Measurements from ENCODE around the gene ERBB4. TPM values are rescaled to one million over a fixed set of nuclear protein-coding genes. Genes with fewer than 3 reads are reported as not detected.

ERBB4 gene
- total RNA-seq, 1 donor from 2014 or later, result not detected

- Mint-ChIP-seq H3K4me1 (ENCODE audit: low read depth) (no peaks in the 10 kb centered on the region), H3K36me3 (ENCODE audit: low read depth) (no peaks in the 10 kb centered on the region), H3K27me3 (ENCODE audit: insufficient read depth) (no peaks in the 10 kb centered on the region), H3K9me3 (no peaks in the 10 kb centered on the region), H3K27ac (no peak overlapping the region), H3K4me3 (no peak overlapping the region)
- intact Hi-C loops (cut with micrococcal nuclease), result no loop called here
- DNase-seq (ENCODE audit: low spot score), result no peak
Measured at GRCh38 chr2:211931314-211931713, 607.3 kb downstream of the ERBB4 start.

- intact Hi-C loops (cut with micrococcal nuclease), result no loop called here
- no peak for DNase-seq (ENCODE audit: low spot score)
- H3K36me3 Mint-ChIP-seq (ENCODE audit: low read depth), result no peaks in the 10 kb centered on the region
- no peak overlapping the region for H3K4me3 Mint-ChIP-seq
- no peaks in the 10 kb centered on the region for H3K4me1 Mint-ChIP-seq (ENCODE audit: low read depth)
- H3K27ac Mint-ChIP-seq, result no peak overlapping the region
- no peaks in the 10 kb centered on the region for H3K27me3 Mint-ChIP-seq (ENCODE audit: insufficient read depth)
- H3K9me3 Mint-ChIP-seq, result no peaks in the 10 kb centered on the region
Measured at GRCh38 chr2:211930331-211930730, 608.3 kb downstream of the ERBB4 start.

GRCh38 chr2:211928201-211928600 lies 610.4 kb downstream of the ERBB4 start:
- DNase-seq (ENCODE audit: low spot score), result no peak
- H3K27me3 Mint-ChIP-seq (ENCODE audit: insufficient read depth), result no peaks in the 10 kb centered on the region
- H3K4me1 Mint-ChIP-seq (ENCODE audit: low read depth), result no peaks in the 10 kb centered on the region
- H3K4me3 Mint-ChIP-seq, result no peak overlapping the region
- intact Hi-C loops (cut with micrococcal nuclease), result no loop called here
- H3K9me3 Mint-ChIP-seq, result no peaks in the 10 kb centered on the region
- H3K27ac Mint-ChIP-seq, result no peak overlapping the region
- no peaks in the 10 kb centered on the region for H3K36me3 Mint-ChIP-seq (ENCODE audit: low read depth)

GRCh38 chr2:211923019-211923418 lies 615.6 kb downstream of the ERBB4 start:
- Mint-ChIP-seq H3K27ac (no peak overlapping the region), H3K36me3 (ENCODE audit: low read depth) (no peaks in the 10 kb centered on the region), H3K9me3 (no peaks in the 10 kb centered on the region), H3K27me3 (ENCODE audit: insufficient read depth) (no peaks in the 10 kb centered on the region), H3K4me1 (ENCODE audit: low read depth) (no peaks in the 10 kb centered on the region), H3K4me3 (no peak overlapping the region)
- intact Hi-C loops (cut with micrococcal nuclease), result no loop called here
- DNase-seq (ENCODE audit: low spot score), result no peak

GRCh38 chr2:211903961-211904360 lies 634.6 kb downstream of the ERBB4 start:
- Mint-ChIP-seq H3K9me3 (no peaks in the 10 kb centered on the region), H3K4me1 (ENCODE audit: low read depth) (no peaks in the 10 kb centered on the region), H3K36me3 (ENCODE audit: low read depth) (no peaks in the 10 kb centered on the region), H3K4me3 (no peak overlapping the region), H3K27me3 (ENCODE audit: insufficient read depth) (no peaks in the 10 kb centered on the region), H3K27ac (no peak overlapping the region)
- no peak for DNase-seq (ENCODE audit: low spot score)
- intact Hi-C loops (cut with micrococcal nuclease), result no loop called here

- Mint-ChIP-seq H3K27me3 (ENCODE audit: insufficient read depth) (no peaks in the 10 kb centered on the region), H3K36me3 (ENCODE audit: low read depth) (no peaks in the 10 kb centered on the region), H3K4me3 (no peak overlapping the region), H3K4me1 (ENCODE audit: low read depth) (no peaks in the 10 kb centered on the region), H3K9me3 (no peaks in the 10 kb centered on the region), H3K27ac (no peak overlapping the region)
- intact Hi-C loops (cut with micrococcal nuclease), result no loop called here
- DNase-seq (ENCODE audit: low spot score), result no peak
Measured at GRCh38 chr2:211901226-211901846, 637.3 kb downstream of the ERBB4 start.

- H3K9me3 Mint-ChIP-seq, result no peaks in the 10 kb centered on the region
- no peak overlapping the region for H3K4me3 Mint-ChIP-seq
- H3K36me3 Mint-ChIP-seq (ENCODE audit: low read depth), result no peaks in the 10 kb centered on the region
- no peak for DNase-seq (ENCODE audit: low spot score)
- no peaks in the 10 kb centered on the region for H3K4me1 Mint-ChIP-seq (ENCODE audit: low read depth)
- H3K27ac Mint-ChIP-seq, result no peak overlapping the region
- intact Hi-C loops (cut with micrococcal nuclease), result no loop called here
- no peaks in the 10 kb centered on the region for H3K27me3 Mint-ChIP-seq (ENCODE audit: insufficient read depth)
Measured at GRCh38 chr2:211900518-211900917, 638.1 kb downstream of the ERBB4 start.

GRCh38 chr2:211900000-211900399 lies 638.6 kb downstream of the ERBB4 start:
- Mint-ChIP-seq H3K9me3 (no peaks in the 10 kb centered on the region), H3K27ac (no peak overlapping the region), H3K4me3 (no peak overlapping the region), H3K4me1 (ENCODE audit: low read depth) (no peaks in the 10 kb centered on the region), H3K27me3 (ENCODE audit: insufficient read depth) (no peaks in the 10 kb centered on the region), H3K36me3 (ENCODE audit: low read depth) (no peaks in the 10 kb centered on the region)
- intact Hi-C loops (cut with micrococcal nuclease), result no loop called here
- DNase-seq (ENCODE audit: low spot score), result no peak

GRCh38 chr2:211898702-211899101 lies 639.9 kb downstream of the ERBB4 start:
- Mint-ChIP-seq H3K9me3 (no peaks in the 10 kb centered on the region), H3K4me1 (ENCODE audit: low read depth) (no peaks in the 10 kb centered on the region), H3K27ac (no peak overlapping the region), H3K27me3 (ENCODE audit: insufficient read depth) (no peaks in the 10 kb centered on the region), H3K4me3 (no peak overlapping the region), H3K36me3 (ENCODE audit: low read depth) (no peaks in the 10 kb centered on the region)
- intact Hi-C loops (cut with micrococcal nuclease), result no loop called here
- no peak for DNase-seq (ENCODE audit: low spot score)

GRCh38 chr2:211881449-211881848 lies 657.2 kb downstream of the ERBB4 start:
- Mint-ChIP-seq H3K27me3 (ENCODE audit: insufficient read depth) (no peaks in the 10 kb centered on the region), H3K27ac (no peak overlapping the region), H3K36me3 (ENCODE audit: low read depth) (no peaks in the 10 kb centered on the region), H3K4me1 (ENCODE audit: low read depth) (no peaks in the 10 kb centered on the region), H3K9me3 (peaks cover 3% of the 10 kb centered on the region), H3K4me3 (no peak overlapping the region)
- DNase-seq (ENCODE audit: low spot score), result no peak
- intact Hi-C loops (cut with micrococcal nuclease), result no loop called here

- no peaks in the 10 kb centered on the region for H3K36me3 Mint-ChIP-seq (ENCODE audit: low read depth)
- no peaks in the 10 kb centered on the region for H3K27me3 Mint-ChIP-seq (ENCODE audit: insufficient read depth)
- intact Hi-C loops (cut with micrococcal nuclease), result no loop called here
- no peak overlapping the region for H3K4me3 Mint-ChIP-seq
- H3K27ac Mint-ChIP-seq, result no peak overlapping the region
- no peaks in the 10 kb centered on the region for H3K4me1 Mint-ChIP-seq (ENCODE audit: low read depth)
- no peak for DNase-seq (ENCODE audit: low spot score)
- H3K9me3 Mint-ChIP-seq, result peaks cover 3% of the 10 kb centered on the region
Measured at GRCh38 chr2:211879323-211879722, 659.3 kb downstream of the ERBB4 start.

GRCh38 chr2:211877061-211877460 lies 661.5 kb downstream of the ERBB4 start:
- intact Hi-C loops (cut with micrococcal nuclease), result no loop called here
- Mint-ChIP-seq H3K4me3 (no peak overlapping the region), H3K36me3 (ENCODE audit: low read depth) (no peaks in the 10 kb centered on the region), H3K27ac (no peak overlapping the region), H3K4me1 (ENCODE audit: low read depth) (no peaks in the 10 kb centered on the region), H3K9me3 (no peaks in the 10 kb centered on the region), H3K27me3 (ENCODE audit: insufficient read depth) (no peaks in the 10 kb centered on the region)
- no peak for DNase-seq (ENCODE audit: low spot score)

- intact Hi-C loops (cut with micrococcal nuclease), result no loop called here
- no peaks in the 10 kb centered on the region for H3K36me3 Mint-ChIP-seq (ENCODE audit: low read depth)
Measured at GRCh38 chr2:211875488-211875887, 663.1 kb downstream of the ERBB4 start.

GRCh38 chr2:211868996-211869533 lies 669.5 kb downstream of the ERBB4 start:
- no peaks in the 10 kb centered on the region for H3K27me3 Mint-ChIP-seq (ENCODE audit: insufficient read depth)
- intact Hi-C loops (cut with micrococcal nuclease), result no loop called here
- H3K27ac Mint-ChIP-seq, result no peak overlapping the region
- peaks cover 5% of the 10 kb centered on the region for H3K4me1 Mint-ChIP-seq (ENCODE audit: low read depth)
- no peak overlapping the region for H3K4me3 Mint-ChIP-seq
- peaks cover 2% of the 10 kb centered on the region for H3K9me3 Mint-ChIP-seq
- H3K36me3 Mint-ChIP-seq (ENCODE audit: low read depth), result no peaks in the 10 kb centered on the region
- no peak for DNase-seq (ENCODE audit: low spot score)

More at GRCh38 chr2:211875488-211875887, 663.1 kb downstream of the ERBB4 start:
- no peak overlapping the region for H3K27ac Mint-ChIP-seq
- DNase-seq (ENCODE audit: low spot score), result no peak
- no peaks in the 10 kb centered on the region for H3K27me3 Mint-ChIP-seq (ENCODE audit: insufficient read depth)
- no peaks in the 10 kb centered on the region for H3K9me3 Mint-ChIP-seq
- H3K4me3 Mint-ChIP-seq, result no peak overlapping the region
- H3K4me1 Mint-ChIP-seq (ENCODE audit: low read depth), result no peaks in the 10 kb centered on the region

Measured in activated T-helper 1 cell treated with anti-CD3 and anti-CD28 coated beads, Interleukin-12 subunit alpha, Interleukin-12 subunit beta, Interleukin-2, Interleukin-4 antibody, amounts not matched to agents 30 ng/mL and 10 ng/mL and 1 ng/mL, durations not matched to agents 14 hours and 24 hours and 36 hours (primary cell).